ENCODE data around the gene IGFBPL1. TPM values are rescaled to one million over a fixed set of nuclear protein-coding genes. Genes with fewer than 3 reads are reported as not detected.

The IGFBPL1 gene
- polyA plus RNA-seq, 2 of the 4 experiments (the other 2 are of a cell fraction) = 2.5 to 2.7 TPM

DNA sequence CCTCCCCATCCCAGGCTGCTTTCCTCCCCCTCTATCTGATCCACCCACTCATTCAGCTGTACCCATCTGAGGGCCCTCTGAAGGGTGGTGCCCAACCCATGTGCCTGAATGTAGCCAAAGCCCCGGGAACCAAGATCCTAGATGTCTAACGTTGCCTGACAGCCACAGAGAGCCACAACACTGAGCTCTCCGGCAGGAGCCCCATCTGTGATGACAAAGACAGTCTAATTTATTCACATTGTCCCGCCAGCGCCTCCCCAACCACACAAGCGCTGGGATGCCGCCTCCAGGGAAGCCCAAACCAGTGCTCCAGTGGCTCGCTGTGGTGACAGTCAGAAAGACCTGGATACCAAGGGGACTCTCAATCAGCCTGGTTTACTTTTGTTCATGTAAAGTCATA is 8.4 kb downstream of the IGFBPL1 start:
- no peak overlapping the region for H3K27ac ChIP-seq
- TF ChIP-seq HMGXB4 (CRISPR knock-in tag; IDR thresholded peaks at IDR 0.05; ENCODE audit: borderline replicate concordance) (no peak), ZNF302 (CRISPR knock-in tag; IDR thresholded peaks at IDR 0.05) (no peak), HOXB5 (CRISPR knock-in tag; IDR thresholded peaks at IDR 0.05) (no peak), KDM1A (IDR thresholded peaks at IDR 0.05; ENCODE audit: low read depth) (no peak), KDM5A (IDR thresholded peaks at IDR 0.05) (no peak), HOXA7 (CRISPR knock-in tag; IDR thresholded peaks at IDR 0.05) (no peak), JUNB (IDR thresholded peaks at IDR 0.05) (no peak), TFCP2L1 (CRISPR knock-in tag; IDR thresholded peaks at IDR 0.05) (no peak), FOSB (CRISPR knock-in tag; IDR thresholded peaks at IDR 0.05) (no peak), MAZ (IDR thresholded peaks at IDR 0.05; ENCODE audit: borderline replicate concordance, low read depth, low read length) (no peak)
- TF ChIP-seq, protein P1, sequence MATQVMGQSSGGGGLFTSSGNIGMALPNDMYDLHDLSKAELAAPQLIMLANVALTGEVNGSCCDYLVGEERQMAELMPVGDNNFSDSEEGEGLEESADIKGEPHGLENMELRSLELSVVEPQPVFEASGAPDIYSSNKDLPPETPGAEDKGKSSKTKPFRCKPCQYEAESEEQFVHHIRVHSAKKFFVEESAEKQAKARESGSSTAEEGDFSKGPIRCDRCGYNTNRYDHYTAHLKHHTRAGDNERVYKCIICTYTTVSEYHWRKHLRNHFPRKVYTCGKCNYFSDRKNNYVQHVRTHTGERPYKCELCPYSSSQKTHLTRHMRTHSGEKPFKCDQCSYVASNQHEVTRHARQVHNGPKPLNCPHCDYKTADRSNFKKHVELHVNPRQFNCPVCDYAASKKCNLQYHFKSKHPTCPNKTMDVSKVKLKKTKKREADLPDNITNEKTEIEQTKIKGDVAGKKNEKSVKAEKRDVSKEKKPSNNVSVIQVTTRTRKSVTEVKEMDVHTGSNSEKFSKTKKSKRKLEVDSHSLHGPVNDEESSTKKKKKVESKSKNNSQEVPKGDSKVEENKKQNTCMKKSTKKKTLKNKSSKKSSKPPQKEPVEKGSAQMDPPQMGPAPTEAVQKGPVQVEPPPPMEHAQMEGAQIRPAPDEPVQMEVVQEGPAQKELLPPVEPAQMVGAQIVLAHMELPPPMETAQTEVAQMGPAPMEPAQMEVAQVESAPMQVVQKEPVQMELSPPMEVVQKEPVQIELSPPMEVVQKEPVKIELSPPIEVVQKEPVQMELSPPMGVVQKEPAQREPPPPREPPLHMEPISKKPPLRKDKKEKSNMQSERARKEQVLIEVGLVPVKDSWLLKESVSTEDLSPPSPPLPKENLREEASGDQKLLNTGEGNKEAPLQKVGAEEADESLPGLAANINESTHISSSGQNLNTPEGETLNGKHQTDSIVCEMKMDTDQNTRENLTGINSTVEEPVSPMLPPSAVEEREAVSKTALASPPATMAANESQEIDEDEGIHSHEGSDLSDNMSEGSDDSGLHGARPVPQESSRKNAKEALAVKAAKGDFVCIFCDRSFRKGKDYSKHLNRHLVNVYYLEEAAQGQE (IDR thresholded peaks at IDR 0.05) = no peak
- ATAC-seq (no peak), DNase-seq (ENCODE audit: low read depth in 1 of 2, low spot score in 1 of 2) (no peak), FAIRE-seq (no peak)
- no peaks in the 10 kb centered on the region for H3K9me3 ChIP-seq
- H3K4me3 ChIP-seq = no peak overlapping the region
- no peaks in the 10 kb centered on the region for H3K4me1 ChIP-seq
- POLR2A ChIA-PET = no interaction called here
- CTCF ChIA-PET = interaction anchor here (0.5 to 4.0 kb wide), 5 partner anchors 15 to 228 kb away, joined by 3 to 17 read pairs (median 5); no protein-coding TSS in a partner anchor
- 76% methylated on average over 8 of the region's 8 CpGs for WGBS (ENCODE audit: missing lambda C conversion rate)
- H3K4me2 ChIP-seq = no peak overlapping the region

DNA sequence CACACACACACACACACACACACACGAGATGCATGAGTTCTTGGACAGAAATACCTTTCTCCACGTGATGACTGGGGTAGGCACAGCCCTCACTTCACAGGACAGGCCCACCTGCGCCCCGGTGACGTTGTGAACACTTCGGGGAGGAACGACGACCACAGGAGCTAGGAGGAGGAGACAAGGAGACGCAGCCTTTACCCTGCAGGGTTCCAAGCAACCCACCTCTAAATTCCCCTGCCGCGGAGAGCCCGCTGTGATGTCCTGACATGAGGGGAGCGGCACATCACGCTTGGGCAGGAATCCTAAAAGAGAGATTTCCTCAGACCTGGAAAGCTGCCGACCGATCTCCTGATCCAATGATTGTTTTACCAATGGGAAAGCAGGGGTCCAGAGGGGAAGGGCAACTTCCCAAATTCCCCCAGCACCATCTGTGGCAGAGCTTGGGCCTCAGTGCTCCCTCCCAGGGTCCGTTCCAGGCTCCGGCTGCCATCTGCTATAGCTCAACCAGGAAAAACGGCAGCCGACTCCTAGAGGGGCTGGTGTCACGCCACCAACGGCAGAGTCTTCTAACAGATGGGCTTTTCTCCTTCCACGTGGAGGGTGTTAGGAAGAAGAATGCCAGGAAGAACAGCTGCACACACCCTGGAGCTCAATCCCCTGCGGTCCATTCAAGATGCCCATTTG is 10.1 kb downstream of the IGFBPL1 start:
- no peak overlapping the region for H3K4me2 ChIP-seq
- no peaks in the 10 kb centered on the region for H3K9me3 ChIP-seq
- no peak for TF ChIP-seq ESRRA (IDR thresholded peaks at IDR 0.05; ENCODE audit: borderline replicate concordance, low read length)
- no peak for TF ChIP-seq RAD21 (conservative IDR thresholded peaks at IDR 0.05 in 1 of 2, IDR thresholded peaks at IDR 0.05 in 1 of 2)
- no peak for TF ChIP-seq GATA3 (IDR thresholded peaks at IDR 0.05; ENCODE audit: borderline replicate concordance)
- TF ChIP-seq POLR2AphosphoS2 (conservative IDR thresholded peaks at IDR 0.05; ENCODE audit: low read length) = no peak
- TF ChIP-seq FOSB (CRISPR knock-in tag; IDR thresholded peaks at IDR 0.05) = no peak
- TF ChIP-seq HOXB5 (CRISPR knock-in tag; IDR thresholded peaks at IDR 0.05) = no peak
- TF ChIP-seq, protein P2, sequence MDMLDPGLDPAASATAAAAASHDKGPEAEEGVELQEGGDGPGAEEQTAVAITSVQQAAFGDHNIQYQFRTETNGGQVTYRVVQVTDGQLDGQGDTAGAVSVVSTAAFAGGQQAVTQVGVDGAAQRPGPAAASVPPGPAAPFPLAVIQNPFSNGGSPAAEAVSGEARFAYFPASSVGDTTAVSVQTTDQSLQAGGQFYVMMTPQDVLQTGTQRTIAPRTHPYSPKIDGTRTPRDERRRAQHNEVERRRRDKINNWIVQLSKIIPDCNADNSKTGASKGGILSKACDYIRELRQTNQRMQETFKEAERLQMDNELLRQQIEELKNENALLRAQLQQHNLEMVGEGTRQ (IDR thresholded peaks at IDR 0.05) = no peak
- no peak for TF ChIP-seq NFE2L2 (conservative IDR thresholded peaks at IDR 0.05; ENCODE audit: low read length)
- no peak for TF ChIP-seq JUN (IDR thresholded peaks at IDR 0.05)
- TF ChIP-seq BHLHE40 (IDR thresholded peaks at IDR 0.05; ENCODE audit: low read depth, low read length) = no peak
- no peak overlapping the region for H3K27ac ChIP-seq
- no peak for DNase-seq (ENCODE audit: low read depth in 1 of 2, low spot score in 1 of 2)
- H3K4me3 ChIP-seq = no peak overlapping the region
- no peak for FAIRE-seq
- ChIA-PET POLR2A (no interaction called here), CTCF (interaction anchor here (1.2 to 4.0 kb wide), 3 partner anchors 13 to 326 kb away, joined by 3 to 17 read pairs (median 6); no protein-coding TSS in a partner anchor)
- 71% methylated on average over 21 of the region's 24 CpGs for WGBS (ENCODE audit: missing lambda C conversion rate)
- H3K4me1 ChIP-seq = no peaks in the 10 kb centered on the region
- no peak for ATAC-seq
